GM23248 (cell line): ENCODE data around the gene GEMIN7. TPM values are rescaled to one million over a fixed set of nuclear protein-coding genes. Genes with fewer than 3 reads are reported as not detected.

Experiments
- DNase-seq: peaks from one replicate; pipeline ENCODE4 v3.0.0-alpha.2; 2015
- H2AFZ ChIP-seq: fragments of 200-600 bp; sonication (generic); 2 replicates; pipeline ENCODE4 v1.6.1; 2016; ENCODE audit warnings: antibody characterized with exemption
- H3F3A ChIP-seq: fragments of 200-600 bp; sonication (generic); 2 replicates; pipeline ENCODE4 v1.6.1; 2016; ENCODE audit warnings: mild to moderate bottlenecking, antibody characterized with exemption, mixed run types; ENCODE audit not compliant: insufficient read depth
- H3K27ac ChIP-seq: fragments of 200-600 bp; sonication (generic); 2 replicates; pipeline ENCODE4 v1.5.1; 2016; ENCODE audit warnings: mild to moderate bottlenecking
- H3K27me3 ChIP-seq: fragments of 200-600 bp; sonication (generic); replicated peaks from 2 replicates; pipeline ENCODE4 v1.6.1; 2016; ENCODE audit warnings: mild to moderate bottlenecking; ENCODE audit not compliant: insufficient read depth
- H3K36me3 ChIP-seq: fragments of 200-600 bp; sonication (generic); 2 replicates; pipeline ENCODE4 v1.6.1; 2016; ENCODE audit warnings: low read depth, mild to moderate bottlenecking
- H3K4me1 ChIP-seq: fragments of 200-600 bp; sonication (generic); 2 replicates; pipeline ENCODE4 v1.6.1; 2016; ENCODE audit warnings: mild to moderate bottlenecking; ENCODE audit not compliant: insufficient read depth
- H3K4me2 ChIP-seq: fragments of 200-600 bp; sonication (generic); one replicate; pipeline ENCODE4 v1.6.1; 2016; ENCODE audit warnings: mild to moderate bottlenecking; ENCODE audit not compliant: unreplicated experiment
- H3K4me3 ChIP-seq: fragments of 200-600 bp; sonication (generic); 2 replicates; pipeline ENCODE4 v1.5.1; 2016; ENCODE audit warnings: mild to moderate bottlenecking
- H3K79me2 ChIP-seq: fragments of 200-600 bp; sonication (generic); 2 replicates; pipeline ENCODE4 v1.6.1; 2016; ENCODE audit warnings: mild to moderate bottlenecking; ENCODE audit not compliant: insufficient read depth
- H3K9ac ChIP-seq: fragments of 200-600 bp; sonication (generic); 2 replicates; pipeline ENCODE4 v1.6.1; 2016; ENCODE audit warnings: mild to moderate bottlenecking
- H3K9me2 ChIP-seq: fragments of 200-600 bp; sonication (generic); 2 replicates; pipeline ENCODE4 v1.6.1; 2016; ENCODE audit warnings: mixed run types, mild to moderate bottlenecking, moderate library complexity; ENCODE audit not compliant: insufficient read depth
- H3K9me3 ChIP-seq: fragments of 200-600 bp; sonication (generic); one replicate; pipeline ENCODE4 v1.6.1; 2017; ENCODE audit warnings: low read depth
- H4K20me1 ChIP-seq: fragments of 200-600 bp; sonication (generic); 2 replicates; pipeline ENCODE4 v1.6.0; 2016; ENCODE audit not compliant: insufficient read depth
- EZH2 ChIP-seq: fragments of 200-600 bp; sonication (generic); IDR thresholded peaks from 2 replicates; pipeline ENCODE4 v1.6.1; 2018; ENCODE audit warnings: antibody characterized with exemption, mild to moderate bottlenecking; ENCODE audit not compliant: insufficient read depth, poor library complexity, severe bottlenecking
- EZH2phosphoT487 ChIP-seq: fragments of 200-600 bp; sonication (generic); IDR thresholded peaks from 2 replicates; pipeline ENCODE4 v1.6.1; 2018; ENCODE audit warnings: antibody characterized with exemption, moderate library complexity, mild to moderate bottlenecking, low read depth; ENCODE audit not compliant: insufficient read depth
- WGBS, 2 experiments: methylation state at CpG; one replicate each; pipeline ENCODE4 v1.1.6; 2015 to 2017; ENCODE audit warnings: low lambda C conversion rate in 2 of 2, low coverage in 1 of 2; ENCODE audit errors: missing lambda C conversion rate in 2 of 2; 5-methylcytosine and 5-hydroxymethylcytosine counted together
- in situ Hi-C: fragments of 300-500 bp; cut with MboI; formaldehyde crosslinking; loops from 2 replicates; pipeline ENCODE4 v1.15.0; 2020
- polyA plus RNA-seq: library from polyadenylated mRNA; unstranded; fragments of >200 nt; fragmentation: Nextera tagmentation; extraction: Ambion mirVana; gene quantifications from 2 replicates; pipeline ENCODE4 v1.2.1, GENCODE V29; 2016
- total RNA-seq: library from RNA; depleted of rRNA; stranded (reverse); fragments of >200 nt; shearing (Covaris generic); gene quantifications from 2 replicates; pipeline ENCODE4 v1.2.3, GENCODE V29; 2014

Gene GEMIN7
- total and polyA plus RNA-seq, 2 experiments from 2014 or later, result 25.3 to 48.4 TPM

DNA sequence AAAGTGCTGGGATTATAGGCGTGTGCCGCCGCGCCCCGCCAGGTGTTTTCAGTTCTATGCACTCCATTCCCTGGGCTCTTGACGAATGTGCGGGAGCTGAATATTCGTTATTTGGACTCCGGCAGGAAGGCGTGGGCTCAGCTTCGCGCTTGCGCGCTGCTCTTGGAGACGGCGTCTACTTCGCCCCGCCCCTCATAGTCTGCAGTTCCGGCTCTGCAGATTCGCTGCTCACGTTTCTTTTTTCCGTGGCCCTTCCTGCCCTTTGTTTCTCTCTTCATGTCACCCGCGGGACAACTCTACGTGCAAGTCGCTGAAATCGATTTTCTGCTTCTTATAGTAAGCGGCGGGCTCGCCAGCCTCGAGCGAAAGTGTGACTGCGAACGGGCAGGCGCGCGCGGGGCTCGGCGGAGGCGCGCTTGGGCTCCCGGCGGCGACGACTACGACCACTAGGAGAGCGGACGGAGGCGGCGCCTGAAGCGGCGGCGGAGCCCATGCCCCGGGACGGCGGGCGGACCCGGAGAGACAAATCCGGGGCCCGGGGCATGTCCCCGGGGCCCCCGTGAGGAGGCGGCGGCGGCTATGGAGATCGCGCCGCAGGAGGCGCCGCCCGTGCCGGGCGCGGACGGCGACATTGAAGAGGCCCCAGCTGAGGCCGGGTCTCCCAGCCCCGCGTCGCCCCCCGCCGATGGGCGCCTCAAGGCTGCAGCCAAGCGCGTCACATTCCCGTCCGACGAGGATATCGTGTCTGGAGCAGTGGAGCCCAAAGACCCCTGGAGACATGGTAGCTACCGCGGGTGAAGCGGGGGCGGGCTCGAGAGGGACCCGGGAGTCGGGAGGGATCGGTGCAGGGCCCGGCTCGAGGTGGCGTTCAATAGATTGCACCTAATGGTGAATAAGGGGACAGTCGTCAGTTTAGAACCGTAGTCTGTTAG is 14.0 kb downstream of the GEMIN7 start, which contains the start of gene PPP1R37:
Gene PPP1R37, plus strand, starts transcription at position 433 of the 932 bp plus-strand sequence. Its CDS starts 147 bp downstream, at position 580.
- Histone ChIP-seq H3K4me3 (peak within 1 kb of the TSS; percentile 91), H3K9ac (peak within 1 kb of the TSS; percentile 95), H3K9me2 (no peaks in the 10 kb centered on the region), H3K79me2 (peaks cover 49% of the 10 kb centered on the region), H3K4me1 (peaks cover 8% of the 10 kb centered on the region), H4K20me1 (no peaks in the 10 kb centered on the region), H3K27ac (peak within 1 kb of the TSS; percentile 95), H3K36me3 (no peaks in the 10 kb centered on the region), H3F3A (peaks cover 19% of the 10 kb centered on the region), H3K4me2 (peak within 1 kb of the TSS; percentile 99), H3K9me3 (no peaks in the 10 kb centered on the region), H3K27me3 (no peaks in the 10 kb centered on the region), H2AFZ (peak within 1 kb of the TSS; percentile 88)
- no peak for TF ChIP-seq EZH2phosphoT487
- no peak for TF ChIP-seq EZH2
- peak; percentile 99 for DNase-seq
- 1% methylated on average over 83 to 101 of the region's 103 CpGs for WGBS, 2 experiments
- in situ Hi-C loops, result no loop called here

DNA sequence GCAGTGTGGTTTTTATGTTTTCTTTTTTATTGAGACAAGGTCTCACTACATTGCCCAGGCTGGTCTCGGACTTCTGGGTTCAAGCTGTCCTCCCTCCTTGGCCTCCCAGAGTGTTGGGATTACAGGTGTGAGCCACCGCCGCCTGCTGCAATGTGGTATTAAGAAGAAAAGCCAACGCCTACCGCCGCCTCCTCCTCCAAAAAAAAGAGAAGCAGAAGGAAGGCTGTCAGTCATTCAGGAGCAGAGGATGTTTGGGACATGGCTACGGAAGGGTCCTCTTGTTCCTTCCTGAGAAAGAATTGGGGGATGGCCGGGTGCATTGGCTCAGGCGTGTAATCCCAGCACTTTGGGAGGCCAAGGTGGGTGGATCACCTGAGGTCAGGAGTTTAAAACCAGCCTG is 15.1 kb downstream of the GEMIN7 start:
- Histone ChIP-seq H2AFZ (no peak overlapping the region), H3K9ac (peak overlapping the region; percentile 95), H3K27ac (no peak overlapping the region; the same call in 1 of the 2 replicates), H3K9me3 (no peaks in the 10 kb centered on the region), H4K20me1 (peaks cover 7% of the 10 kb centered on the region; the same call in 1 of the 2 replicates), H3K9me2 (no peaks in the 10 kb centered on the region), H3K4me3 (peak overlapping the region; percentile 91), H3K4me1 (peaks cover 19% of the 10 kb centered on the region), H3F3A (peaks cover 21% of the 10 kb centered on the region), H3K27me3 (no peaks in the 10 kb centered on the region), H3K4me2 (peak overlapping the region; percentile 99), H3K79me2 (peaks cover 61% of the 10 kb centered on the region), H3K36me3 (no peaks in the 10 kb centered on the region)
- no peak for TF ChIP-seq EZH2
- no peak for TF ChIP-seq EZH2phosphoT487
- in situ Hi-C loops, result no loop called here
- DNase-seq, result no peak
- 64 to 69% methylated on average over 9 of the region's 9 CpGs for WGBS, 2 experiments

DNA sequence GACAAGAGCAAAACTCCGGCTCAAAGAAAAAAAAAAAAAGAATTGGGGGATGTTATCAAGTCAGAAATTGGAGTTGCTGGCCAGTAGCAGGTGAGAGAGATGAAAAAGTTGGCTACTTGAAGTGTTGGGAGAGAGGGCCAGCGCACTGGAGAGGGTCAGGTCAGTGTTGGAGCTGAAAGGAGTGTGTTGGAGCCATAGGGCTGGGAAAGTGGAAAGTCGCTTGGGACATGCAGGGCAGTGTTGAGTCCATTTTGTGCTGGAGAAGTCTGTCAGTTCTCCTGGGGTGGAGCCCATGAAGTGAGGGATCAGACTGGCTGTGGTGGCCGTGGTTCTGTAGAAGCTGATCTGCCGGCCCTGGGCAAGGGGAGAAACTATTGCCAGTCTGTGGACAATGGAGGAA is 15.6 kb downstream of the GEMIN7 start:
- 90 to 97% methylated on average over 5 of the region's 5 CpGs for WGBS, 2 experiments
- Histone ChIP-seq H3K4me3 (peak overlapping the region; percentile 91; the same call in 1 of the 2 replicates), H3K9me2 (no peaks in the 10 kb centered on the region), H3K4me1 (peaks cover 19% of the 10 kb centered on the region), H3K4me2 (peak overlapping the region; percentile 99), H3K27me3 (no peaks in the 10 kb centered on the region), H3F3A (peaks cover 21% of the 10 kb centered on the region), H2AFZ (no peak overlapping the region), H4K20me1 (peaks cover 7% of the 10 kb centered on the region; the same call in 1 of the 2 replicates), H3K9me3 (no peaks in the 10 kb centered on the region), H3K27ac (no peak overlapping the region), H3K9ac (0 out of 2 replicates have a peak overlapping the region, but pooled peaks have one; percentile 95), H3K79me2 (peaks cover 66% of the 10 kb centered on the region), H3K36me3 (no peaks in the 10 kb centered on the region)
- TF ChIP-seq EZH2, result no peak
- TF ChIP-seq EZH2phosphoT487, result no peak
- DNase-seq, result no peak
- in situ Hi-C loops, result no loop called here

DNA sequence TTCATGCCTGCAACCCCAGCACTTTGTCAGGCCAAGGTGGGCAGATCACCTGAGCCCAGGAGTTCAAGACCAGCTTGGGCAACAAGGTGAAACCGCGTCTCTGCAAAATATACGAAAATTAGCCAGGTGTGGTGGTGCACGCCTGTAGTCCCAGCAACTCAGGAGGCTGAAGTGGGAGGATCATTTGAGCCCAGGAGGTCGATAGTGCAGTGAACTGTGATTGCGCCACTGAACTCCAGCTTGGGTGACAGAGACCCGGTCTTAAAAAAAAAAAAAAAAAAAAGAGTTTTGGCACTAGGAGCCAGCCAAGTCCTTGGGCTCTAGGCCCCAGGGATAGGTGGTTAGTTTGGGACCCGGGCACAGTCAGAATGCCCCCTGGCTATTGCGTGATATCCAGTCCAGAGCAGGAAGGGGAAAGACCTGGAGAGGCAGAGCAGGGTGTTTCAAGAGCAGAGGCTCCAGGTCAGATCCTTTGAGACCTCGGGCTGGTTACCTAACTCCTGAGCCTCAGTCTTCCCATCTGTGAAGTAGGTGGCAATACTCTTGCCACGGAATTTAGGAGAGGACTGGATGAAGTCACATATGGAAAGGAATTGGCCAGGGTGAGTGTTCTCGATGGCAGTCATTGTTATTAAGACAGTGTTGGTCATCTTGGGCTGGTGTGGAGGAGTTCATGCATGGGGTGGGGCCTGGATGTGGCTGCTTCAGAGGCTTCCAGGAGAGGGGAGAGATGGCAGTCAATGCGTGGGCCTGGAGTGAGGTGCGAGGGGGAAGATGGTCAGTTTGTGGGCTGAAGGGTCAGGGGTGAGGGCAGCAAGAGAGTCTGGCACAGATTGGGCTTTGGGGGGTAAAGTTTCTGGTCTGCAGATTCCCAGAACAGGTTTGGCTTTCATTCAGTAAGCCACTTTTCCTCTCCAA is 16.7 kb downstream of the GEMIN7 start:
- Histone ChIP-seq H3K4me2 (no peak overlapping the region), H3K27me3 (no peaks in the 10 kb centered on the region), H2AFZ (no peak overlapping the region), H3K36me3 (no peaks in the 10 kb centered on the region), H3K9me3 (no peaks in the 10 kb centered on the region), H4K20me1 (peaks cover 7% of the 10 kb centered on the region; the same call in 1 of the 2 replicates), H3K9ac (no peak overlapping the region), H3K27ac (no peak overlapping the region), H3K4me1 (peaks cover 19% of the 10 kb centered on the region), H3K79me2 (peaks cover 77% of the 10 kb centered on the region), H3K9me2 (no peaks in the 10 kb centered on the region), H3F3A (peaks cover 12% of the 10 kb centered on the region), H3K4me3 (no peak overlapping the region)
- 77 to 82% methylated on average over 14 of the region's 14 CpGs for WGBS, 2 experiments
- DNase-seq, result peak; percentile 44
- no peak for TF ChIP-seq EZH2
- in situ Hi-C loops, result no loop called here
